HFFc6 (cell line): ENCODE results near the gene CTDP1. TPM values are rescaled to one million over a fixed set of nuclear protein-coding genes. Genes with fewer than 3 reads are reported as not detected.

Source experiments
- DNase-seq: peaks from one replicate; pipeline ENCODE4 v3.0.0-alpha.2; 2018
- H3K27ac Mint-ChIP-seq: 2 replicates; pipeline ENCODE4 v1.8.0; 2020; ENCODE audit warnings: mild to moderate bottlenecking, mixed read lengths
- H3K27me3 Mint-ChIP-seq: 2 replicates; pipeline ENCODE4 v1.8.0; 2021; ENCODE audit warnings: mild to moderate bottlenecking, moderate library complexity, mixed read lengths; ENCODE audit not compliant: insufficient read depth
- H3K36me3 Mint-ChIP-seq: 2 replicates; pipeline ENCODE4 v1.8.0; 2021; ENCODE audit warnings: low read depth, mixed read lengths
- H3K4me1 Mint-ChIP-seq: 2 replicates; pipeline ENCODE4 v1.8.0; 2020; ENCODE audit warnings: low read depth, mixed read lengths
- H3K4me3 Mint-ChIP-seq: 2 replicates; pipeline ENCODE4 v1.8.0; 2020; ENCODE audit warnings: mild to moderate bottlenecking, moderate library complexity, mixed read lengths
- H3K9me3 Mint-ChIP-seq: 2 replicates; pipeline ENCODE4 v1.8.0; 2020; ENCODE audit warnings: mild to moderate bottlenecking, mixed read lengths
- CTCF ChIP-seq: fragments of 200-600 bp; sonication (generic); IDR thresholded peaks from 2 replicates; pipeline ENCODE4 v1.5.0; 2021; ENCODE audit warnings: antibody characterized with exemption, mild to moderate bottlenecking
- total RNA-seq, 6 experiments: library from RNA; stranded (reverse); fragmentation: NEBNext Ultra II Directional; extraction: Animal tissue kit (Norgen Biotek cat#: 25700); gene quantifications; 2 replicates in 1 of 6; 3 replicates in 5 of 6; pipeline ENCODE4 v1.2.3, GENCODE V29; 2021

Gene CTDP1
- total RNA-seq, 6 experiments from 2014 or later, result 15.6 to 18.2 (median 16.6) TPM

- Mint-ChIP-seq H3K4me1 (peaks cover 9% of the 10 kb centered on the region), H3K27me3 (peaks cover 23% of the 10 kb centered on the region), H3K4me3 (no peak overlapping the region), H3K27ac (no peak overlapping the region), H3K9me3 (peaks cover 16% of the 10 kb centered on the region), H3K36me3 (peaks cover 14% of the 10 kb centered on the region)
- TF ChIP-seq CTCF, result no peak
- DNase-seq, result no peak
Measured at GRCh38 chr18:79769698-79770500, 90.3 kb downstream of the CTDP1 start.

DNA sequence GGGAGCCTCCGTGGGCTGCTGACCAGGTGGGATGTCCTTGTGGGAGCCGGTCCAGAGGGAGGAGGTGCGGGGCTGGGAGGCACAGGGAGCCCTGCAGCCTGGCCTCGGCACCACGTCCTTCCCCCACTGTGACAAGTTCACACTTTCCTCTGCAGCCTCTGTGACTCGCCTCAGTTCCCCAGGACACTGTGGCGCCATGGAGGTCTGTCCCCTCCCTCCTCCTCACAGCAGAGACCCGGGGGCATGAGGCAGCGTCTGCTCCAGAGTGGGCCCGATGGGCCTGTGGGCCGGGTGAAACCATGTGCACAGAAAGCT, 90.9 kb downstream of the CTDP1 start:
- H3K27me3 Mint-ChIP-seq, result peaks cover 23% of the 10 kb centered on the region
- no peak for TF ChIP-seq CTCF
- DNase-seq, result no peak
- no peak overlapping the region for H3K27ac Mint-ChIP-seq
- no peak overlapping the region for H3K4me3 Mint-ChIP-seq
- peaks cover 16% of the 10 kb centered on the region for H3K9me3 Mint-ChIP-seq
- peaks cover 14% of the 10 kb centered on the region for H3K36me3 Mint-ChIP-seq
- peaks cover 8% of the 10 kb centered on the region for H3K4me1 Mint-ChIP-seq

DNA sequence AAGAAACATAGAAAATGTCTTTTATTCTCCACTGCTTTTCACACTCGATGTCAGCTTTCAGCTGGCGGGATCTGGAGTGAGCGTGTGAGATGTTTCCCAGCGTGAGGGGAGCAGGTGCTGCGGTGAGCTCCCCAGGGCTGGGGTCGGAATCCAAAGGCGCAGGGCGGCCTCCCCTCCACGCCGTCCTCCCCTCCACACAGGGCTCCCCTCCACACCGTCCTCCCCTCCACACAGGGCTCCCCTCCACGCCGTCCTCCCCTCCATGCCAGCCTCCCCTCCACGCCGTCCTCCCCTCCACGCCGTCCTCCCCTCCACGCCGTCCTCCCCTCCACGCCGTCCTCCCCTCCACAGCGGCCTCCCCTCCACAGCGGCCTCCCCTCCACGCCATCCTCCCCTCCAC, 91.2 kb downstream of the CTDP1 start:
- no peak for DNase-seq
- TF ChIP-seq CTCF, result no peak
- no peak overlapping the region for H3K4me3 Mint-ChIP-seq

GRCh38 chr18:79771446-79772107, 92.0 kb downstream of the CTDP1 start:
- no peak for DNase-seq
- Mint-ChIP-seq H3K4me3 (no peak overlapping the region), H3K9me3 (peaks cover 17% of the 10 kb centered on the region), H3K4me1 (no peaks in the 10 kb centered on the region), H3K36me3 (peaks cover 14% of the 10 kb centered on the region), H3K27ac (no peak overlapping the region), H3K27me3 (peaks cover 27% of the 10 kb centered on the region)
- TF ChIP-seq CTCF, result no peak

More for the DNA sequence above, 91.2 kb downstream of the CTDP1 start:
- Mint-ChIP-seq H3K4me1 (peaks cover 4% of the 10 kb centered on the region), H3K27me3 (peaks cover 23% of the 10 kb centered on the region), H3K36me3 (peaks cover 14% of the 10 kb centered on the region), H3K9me3 (peaks cover 16% of the 10 kb centered on the region), H3K27ac (no peak overlapping the region)

DNA sequence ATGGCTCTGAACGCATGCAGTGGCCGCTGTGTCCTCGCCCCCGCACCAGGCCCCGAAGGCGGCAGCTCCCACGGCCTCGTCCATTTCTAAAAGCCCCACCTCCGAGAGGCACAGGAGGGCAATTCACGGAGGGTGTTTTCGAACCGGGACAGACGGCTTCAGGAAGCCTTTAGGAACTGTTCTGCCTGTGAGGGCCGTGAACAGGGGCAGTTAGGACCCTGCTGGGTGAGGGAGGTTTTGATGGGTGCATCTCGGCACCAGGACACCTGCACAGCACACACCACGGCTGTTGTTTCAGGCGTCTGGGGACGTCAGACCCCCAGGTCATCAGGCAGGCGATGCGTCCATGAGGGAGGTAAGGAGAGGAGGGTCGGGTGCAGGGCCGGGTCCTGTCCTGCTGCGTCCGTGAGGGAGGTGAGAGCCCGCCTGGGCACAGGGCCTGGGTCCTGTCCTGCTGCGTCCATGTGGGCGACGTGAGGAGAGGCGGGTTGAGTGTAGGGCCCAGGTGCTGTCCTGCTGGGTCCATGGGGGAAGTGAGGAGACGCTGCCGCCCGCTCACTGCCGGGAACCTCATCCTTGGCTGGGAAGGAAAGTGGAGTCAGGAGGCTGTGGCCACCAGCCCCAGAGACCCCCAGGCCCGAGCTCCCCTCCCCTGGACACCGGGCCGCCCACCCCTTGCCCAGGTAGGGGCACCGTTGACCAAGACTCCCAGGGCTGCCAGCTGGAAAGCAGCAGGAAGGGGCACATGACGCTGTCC, 92.7 kb downstream of the CTDP1 start:
- peaks cover 12% of the 10 kb centered on the region for H3K36me3 Mint-ChIP-seq
- no peak for DNase-seq
- TF ChIP-seq CTCF, result no peak

More for the DNA sequence above, 92.7 kb downstream of the CTDP1 start:
- H3K9me3 Mint-ChIP-seq, result peaks cover 19% of the 10 kb centered on the region
- H3K4me3 Mint-ChIP-seq, result no peak overlapping the region
- no peaks in the 10 kb centered on the region for H3K4me1 Mint-ChIP-seq
- peaks cover 26% of the 10 kb centered on the region for H3K27me3 Mint-ChIP-seq
- no peak overlapping the region for H3K27ac Mint-ChIP-seq
